Liver (tissue), 9 donors: ENCODE data around the gene JAKMIP3. TPM values are rescaled to one million over a fixed set of nuclear protein-coding genes. Genes with fewer than 3 reads are reported as not detected.

Experiments used
- DNase-seq: peaks from one replicate; pipeline ENCODE4 v3.0.0-alpha.2; 2017; ENCODE audit warnings: low spot score
- H3K27ac ChIP-seq, 2 donors: one replicate each; pipeline ENCODE4 v1.7.0; 2013; ENCODE audit warnings: inconsistent platforms in 2 of 2, low read length in 2 of 2, control low read depth in 1 of 2, low read depth in 1 of 2, mild to moderate bottlenecking in 1 of 2
- H3K27me3 ChIP-seq, 4 donors: one replicate each; pipeline versions ENCODE4 v1.6.1 to v1.7.0; 2013; ENCODE audit warnings: low read length in 3 of 4, inconsistent platforms in 1 of 4, mild to moderate bottlenecking in 1 of 4, moderate library complexity in 1 of 4; ENCODE audit not compliant: control insufficient read depth in 4 of 4, insufficient read depth in 4 of 4
- H3K36me3 ChIP-seq, 4 donors: one replicate each; pipeline versions ENCODE4 v1.6.1 to v1.7.0; 2013; ENCODE audit warnings: low read length in 3 of 4, mild to moderate bottlenecking in 3 of 4, low read depth in 1 of 4, moderate library complexity in 1 of 4; ENCODE audit not compliant: control insufficient read depth in 4 of 4, insufficient read depth in 3 of 4
- H3K4me1 ChIP-seq, 4 donors: one replicate each; pipeline versions ENCODE4 v1.6.1 to v1.7.0; 2013; ENCODE audit warnings: low read length in 3 of 4, mild to moderate bottlenecking in 3 of 4, moderate library complexity in 1 of 4; ENCODE audit not compliant: control insufficient read depth in 4 of 4, insufficient read depth in 4 of 4
- H3K4me3 ChIP-seq, 3 donors: one replicate each; pipeline versions ENCODE4 v1.6.1 to v1.7.0; 2013; ENCODE audit warnings: low read length in 3 of 3, control low read depth in 1 of 3, low read depth in 1 of 3, mild to moderate bottlenecking in 1 of 3
- H3K9ac ChIP-seq, 2 donors: one replicate each; pipeline ENCODE4 v1.7.0; 2013; ENCODE audit warnings: low read length in 2 of 2, mild to moderate bottlenecking in 2 of 2, moderate library complexity in 2 of 2, control low read depth in 1 of 2, low read depth in 1 of 2
- H3K9me3 ChIP-seq, 4 donors: one replicate each; pipeline versions ENCODE4 v1.6.1 to v1.7.0; 2013; ENCODE audit warnings: low read length in 3 of 4; ENCODE audit not compliant: control insufficient read depth in 4 of 4
- EGR1 ChIP-seq, 2 donors: IDR thresholded peaks; 2 replicates each; pipeline ENCODE4 v1.6.1; 2016 to 2018; ENCODE audit warnings: antibody characterized with exemption in 2 of 2, low read depth in 2 of 2
- FOXA1 ChIP-seq: IDR thresholded peaks from 2 replicates; pipeline ENCODE4 v1.6.1; 2016; ENCODE audit warnings: antibody characterized with exemption
- FOXA2 ChIP-seq: IDR thresholded peaks from 2 replicates; pipeline ENCODE4 v1.6.1; 2016; ENCODE audit warnings: antibody characterized with exemption
- GABPA ChIP-seq, 2 donors: IDR thresholded peaks in 1 of 2; conservative IDR thresholded peaks in 1 of 2; 2 replicates each; pipeline ENCODE4 v1.6.1; 2016; ENCODE audit warnings: antibody characterized with exemption in 2 of 2, mild to moderate bottlenecking in 1 of 2, moderate library complexity in 1 of 2
- HNF4A ChIP-seq, 2 donors: conservative IDR thresholded peaks; 2 replicates each; pipeline ENCODE4 v1.6.1; 2016; ENCODE audit warnings: antibody characterized with exemption in 2 of 2, mild to moderate bottlenecking in 2 of 2
- HNF4G ChIP-seq: IDR thresholded peaks from 2 replicates; pipeline ENCODE4 v1.6.1; 2016; ENCODE audit warnings: antibody characterized with exemption
- JUND ChIP-seq, 2 donors: IDR thresholded peaks; 2 replicates each; pipeline ENCODE4 v1.6.1; 2016; ENCODE audit warnings: antibody characterized with exemption in 2 of 2
- NR2F2 ChIP-seq: IDR thresholded peaks from 2 replicates; pipeline ENCODE4 v1.6.1; 2016; ENCODE audit warnings: antibody characterized with exemption
- RAD21 ChIP-seq, 2 donors: IDR thresholded peaks; 2 replicates each; pipeline ENCODE4 v1.6.1; 2016; ENCODE audit warnings: antibody characterized with exemption in 2 of 2, mild to moderate bottlenecking in 2 of 2
- REST ChIP-seq: IDR thresholded peaks from 2 replicates; pipeline ENCODE4 v1.6.1; 2016; ENCODE audit warnings: antibody characterized with exemption, mild to moderate bottlenecking
- RXRA ChIP-seq, 2 donors: IDR thresholded peaks; 2 replicates each; pipeline ENCODE4 v1.6.1; 2017 to 2018; ENCODE audit warnings: antibody characterized with exemption in 2 of 2, mild to moderate bottlenecking in 1 of 2
- TAF1 ChIP-seq: conservative IDR thresholded peaks from 2 replicates; pipeline ENCODE4 v1.6.1; 2016; ENCODE audit warnings: antibody characterized with exemption, mild to moderate bottlenecking
- YY1 ChIP-seq: IDR thresholded peaks from 2 replicates; pipeline ENCODE4 v1.6.1; 2016; ENCODE audit warnings: antibody characterized with exemption, mild to moderate bottlenecking
- WGBS: extraction: QIAGEN DNeasy Blood & Tissue Kit; methylation state at CpG from one replicate; pipeline ENCODE4 v1.1.7; 2013; 5-methylcytosine and 5-hydroxymethylcytosine counted together
- polyA plus RNA-seq, 2 donors: library from polyadenylated mRNA; stranded (reverse) in 1 of 2; unstranded in 1 of 2; fragments of 200-250 nt in 1 of 2; fragments of >200 nt in 1 of 2; fragmentation: Nextera tagmentation in 1 of 2; extraction: Ambion mirVana in 1 of 2; gene quantifications; one replicate each; pipeline versions ENCODE4 v1.2.1 to v1.2.3, GENCODE V29; 2013 to 2015
- total RNA-seq, 2 donors: library from RNA; depleted of rRNA; stranded (reverse); fragments of >200 nt; gene quantifications; one replicate each; pipeline ENCODE4 v1.2.3, GENCODE V29; 2014
- TF ChIP-seq, protein P1 (sequence below): fragments of 150-350 bp; IDR thresholded peaks from 2 replicates; pipeline ENCODE4 v1.5.1; 2017; ENCODE audit warnings: improper control_type of control experiment, low read depth, low read length; ENCODE audit not compliant: missing input control
- donor health status: healthy.
- donor health status: healthy.
- donor health status: healthy.
- donor health status: healthy.
- donor health status: healthy.

JAKMIP3 gene
- total and polyA plus RNA-seq, 4 donors: 0.08 to 0.17 (median 0.09) TPM; not detected in 1

- Histone ChIP-seq H3K27me3 (no peaks in the 10 kb centered on the region), H3K9ac (no peak overlapping the region), H3K4me3 (no peak overlapping the region), H3K9me3 (no peaks in the 10 kb centered on the region), H3K4me1 (peaks cover 0 to 10% (median 8%) of the 10 kb centered on the region in 4 donors), H3K36me3 (no peaks in the 10 kb centered on the region), H3K27ac (no peak overlapping the region)
- WGBS: 96% methylated on average over 13 of the region's 13 CpGs
- TF ChIP-seq TAF1 (no peak), REST (no peak), FOXA1 (no peak), JUND (IDR thresholded peaks at IDR 0.05) (no peak), HNF4A (conservative IDR thresholded peaks at IDR 0.05) (no peak), RAD21 (IDR thresholded peaks at IDR 0.05) (no peak), RXRA (IDR thresholded peaks at IDR 0.05) (no peak), EGR1 (IDR thresholded peaks at IDR 0.05; ENCODE audit: low read depth in 2 of 2) (no peak), YY1 (no peak)
- TF ChIP-seq, protein P1, sequence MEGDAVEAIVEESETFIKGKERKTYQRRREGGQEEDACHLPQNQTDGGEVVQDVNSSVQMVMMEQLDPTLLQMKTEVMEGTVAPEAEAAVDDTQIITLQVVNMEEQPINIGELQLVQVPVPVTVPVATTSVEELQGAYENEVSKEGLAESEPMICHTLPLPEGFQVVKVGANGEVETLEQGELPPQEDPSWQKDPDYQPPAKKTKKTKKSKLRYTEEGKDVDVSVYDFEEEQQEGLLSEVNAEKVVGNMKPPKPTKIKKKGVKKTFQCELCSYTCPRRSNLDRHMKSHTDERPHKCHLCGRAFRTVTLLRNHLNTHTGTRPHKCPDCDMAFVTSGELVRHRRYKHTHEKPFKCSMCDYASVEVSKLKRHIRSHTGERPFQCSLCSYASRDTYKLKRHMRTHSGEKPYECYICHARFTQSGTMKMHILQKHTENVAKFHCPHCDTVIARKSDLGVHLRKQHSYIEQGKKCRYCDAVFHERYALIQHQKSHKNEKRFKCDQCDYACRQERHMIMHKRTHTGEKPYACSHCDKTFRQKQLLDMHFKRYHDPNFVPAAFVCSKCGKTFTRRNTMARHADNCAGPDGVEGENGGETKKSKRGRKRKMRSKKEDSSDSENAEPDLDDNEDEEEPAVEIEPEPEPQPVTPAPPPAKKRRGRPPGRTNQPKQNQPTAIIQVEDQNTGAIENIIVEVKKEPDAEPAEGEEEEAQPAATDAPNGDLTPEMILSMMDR: no peak
- DNase-seq: no peak
Observed at GRCh38 chr10:132068431-132069121, 2.8 kb downstream of the JAKMIP3 start.

- H3K27me3 ChIP-seq: no peaks in the 10 kb centered on the region
- H3K9me3 ChIP-seq: no peaks in the 10 kb centered on the region
- WGBS: 86% methylated on average over 8 of the region's 8 CpGs
- no peak for DNase-seq
- H3K4me1 ChIP-seq: peaks cover 0 to 10% (median 8%) of the 10 kb centered on the region in 4 donors
- no peaks in the 10 kb centered on the region for H3K36me3 ChIP-seq
- H3K4me3 ChIP-seq: no peak overlapping the region
- no peak overlapping the region for H3K9ac ChIP-seq
- no peak overlapping the region for H3K27ac ChIP-seq
- TF ChIP-seq RXRA (IDR thresholded peaks at IDR 0.05) (no peak), NR2F2 (no peak), RAD21 (IDR thresholded peaks at IDR 0.05) (no peak), FOXA1 (no peak), GABPA (IDR thresholded peaks at IDR 0.05 in 1 of 2, conservative IDR thresholded peaks at IDR 0.05 in 1 of 2) (no peak), JUND (IDR thresholded peaks at IDR 0.05) (no peak), FOXA2 (no peak), HNF4G (no peak)
- TF ChIP-seq, protein P1: no peak
Observed at GRCh38 chr10:132069122-132069848, 3.5 kb downstream of the JAKMIP3 start.
